Measurements from ENCODE around the gene DNLZ.

- TF ChIP-seq POLR2A (IDR thresholded peaks at IDR 0.05; ENCODE audit: low read length) (no peak), GATA1 (IDR thresholded peaks at IDR 0.05; ENCODE audit: low read depth, low read length) (no peak)
Measured at GRCh38 chr9:136383436-136383835, 19.9 kb upstream of the DNLZ start.
